ENCODE results near the gene SPON1.
"Not testable (repeated sequence)": the region's sequence is repeated elsewhere in the genome, so short reads cannot be mapped to it uniquely, and the experiment has no call there.

SPON1 gene

DNA sequence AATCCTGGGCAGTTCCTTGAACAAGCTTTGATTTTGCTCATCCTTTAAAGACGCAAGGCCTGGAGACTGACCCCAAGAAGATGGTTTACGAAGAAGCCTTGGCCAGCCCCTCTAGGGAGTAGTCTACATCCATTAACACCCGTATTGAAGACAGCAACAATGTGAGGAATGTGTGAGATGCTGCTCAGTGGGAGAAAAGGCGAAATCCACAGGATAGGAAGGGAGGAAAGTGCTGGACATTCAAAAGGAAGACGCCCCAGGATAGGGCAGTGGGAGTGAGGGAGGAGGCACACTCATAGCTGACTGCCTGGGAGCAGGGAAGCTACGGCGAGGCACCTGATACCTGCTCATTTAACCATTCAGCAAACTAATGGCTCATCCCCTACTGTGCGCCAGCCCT is 282.4 kb downstream of the SPON1 start:
- DNase-seq (ENCODE audit: low read depth): no peak

DNA sequence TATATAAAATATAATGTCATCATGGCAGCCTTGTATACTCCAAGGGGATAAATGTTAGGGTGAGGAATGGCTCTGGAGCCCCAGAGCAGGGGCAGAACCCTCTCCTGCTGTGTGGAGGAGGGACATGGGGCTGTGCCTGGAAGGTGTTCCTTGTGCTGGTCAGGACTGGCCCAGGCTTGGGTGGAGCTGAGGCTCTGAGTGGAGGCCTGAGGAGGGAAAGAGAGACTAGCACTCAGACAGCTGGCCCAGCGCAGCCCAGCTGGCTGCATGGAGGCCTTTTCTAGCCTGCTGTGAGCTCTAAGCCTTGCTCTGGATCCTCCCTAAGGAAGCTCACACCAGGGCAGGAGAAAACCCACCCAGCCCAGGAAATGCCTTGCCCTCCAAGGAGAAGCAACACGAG is 282.9 kb downstream of the SPON1 start:
- no peak for DNase-seq (ENCODE audit: low read depth)

DNA sequence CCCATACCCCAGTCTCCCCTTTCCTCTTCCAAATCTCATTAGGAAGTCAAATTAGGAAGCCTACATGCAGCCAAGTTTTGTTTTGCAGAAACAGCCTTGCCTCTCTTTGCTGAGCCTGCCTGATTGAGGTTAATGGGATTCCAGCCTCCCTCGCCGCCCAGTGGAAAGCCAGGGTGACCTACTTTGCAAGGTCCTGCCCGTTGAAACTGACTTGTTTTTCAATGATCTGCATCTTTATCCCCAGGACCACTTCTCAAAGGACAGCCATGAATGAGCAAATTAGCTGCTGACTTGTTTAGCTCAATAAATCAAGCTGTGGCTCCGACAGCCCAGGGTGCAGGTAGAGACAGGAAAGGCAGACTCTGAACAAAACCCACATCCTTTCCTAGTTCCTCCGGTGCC is 286.1 kb downstream of the SPON1 start:
- no peak for DNase-seq (ENCODE audit: low read depth)

DNA sequence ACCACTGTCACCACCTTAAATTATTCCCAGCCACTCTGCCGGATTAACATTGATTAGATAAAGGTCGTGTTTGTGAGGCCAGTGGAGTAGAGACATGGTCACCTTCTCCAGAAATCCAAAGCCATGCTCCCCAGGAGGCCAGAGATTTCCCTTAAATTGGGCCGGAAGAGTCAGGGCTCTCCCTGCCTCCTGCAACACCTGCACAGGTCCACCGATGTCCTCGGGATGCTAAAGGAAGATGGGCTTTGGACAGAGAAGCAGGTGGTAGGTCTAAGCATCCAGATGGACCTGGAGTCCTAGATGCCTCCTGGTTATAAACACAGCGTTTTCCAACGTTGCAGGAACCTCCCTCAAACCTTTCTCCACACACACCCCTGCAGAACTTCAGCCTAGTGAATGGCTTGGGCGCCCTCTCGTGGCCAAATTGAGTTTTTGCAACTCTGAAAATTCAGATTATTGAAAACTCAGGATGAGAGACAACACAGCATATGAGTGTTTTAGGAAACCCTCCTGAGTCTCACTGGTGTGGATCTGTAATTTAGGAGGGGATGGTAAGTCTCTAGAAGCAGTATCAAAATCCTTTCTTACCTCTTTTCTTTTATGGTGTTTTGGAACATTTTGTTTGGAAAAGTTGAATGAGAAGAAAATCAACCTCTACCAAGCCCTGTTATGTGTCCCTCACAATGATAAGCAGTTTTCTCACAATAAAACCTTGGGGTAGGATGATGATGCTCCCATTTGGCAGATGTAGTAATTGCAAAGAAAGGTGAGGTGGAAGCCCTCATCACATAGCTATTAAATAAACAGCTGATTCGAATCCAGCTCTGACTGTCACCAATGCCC is 286.8 kb downstream of the SPON1 start:
- DNase-seq (ENCODE audit: low read depth): peak; percentile 39

DNA sequence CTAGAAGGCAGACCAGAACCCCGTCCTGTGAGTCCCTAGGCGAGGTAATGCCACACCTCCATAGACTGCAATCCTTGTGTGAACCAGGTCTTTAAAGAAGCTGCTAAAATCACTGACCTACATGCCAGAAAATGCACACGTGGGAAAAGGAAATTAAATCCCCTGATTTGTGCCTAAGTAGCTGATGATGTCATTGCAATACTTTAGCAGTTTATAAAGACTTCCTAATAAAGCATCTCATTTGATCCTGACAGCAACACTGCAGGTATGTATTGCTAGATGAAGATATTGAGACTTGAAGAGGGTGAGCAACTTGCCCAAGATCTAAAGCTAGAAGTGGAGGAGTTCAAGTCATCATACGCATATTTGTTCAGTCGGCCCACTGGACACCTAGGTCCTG is 289.2 kb downstream of the SPON1 start:
- no peak for DNase-seq (ENCODE audit: low read depth)

DNA sequence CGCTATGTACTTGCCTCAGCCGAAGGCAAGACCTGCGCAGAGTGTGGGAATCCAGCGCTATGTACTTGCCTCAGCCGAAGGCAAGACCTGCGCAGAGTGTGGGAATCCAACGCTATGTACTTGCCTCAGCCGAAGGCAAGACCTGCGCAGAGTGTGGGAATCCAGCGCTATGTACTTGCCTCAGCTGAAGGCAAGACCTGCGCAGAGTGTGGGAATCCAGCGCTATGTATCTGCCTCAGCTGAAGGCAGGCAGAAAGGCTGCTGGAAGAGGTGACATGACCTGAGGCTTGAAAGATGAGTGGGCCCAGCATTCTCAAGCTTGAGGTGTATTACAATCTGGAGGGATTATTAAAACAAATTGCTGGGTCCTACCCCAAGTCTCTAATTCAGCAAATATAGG is 290.0 kb downstream of the SPON1 start:
- DNase-seq (ENCODE audit: low read depth): not testable (repeated sequence)

DNA sequence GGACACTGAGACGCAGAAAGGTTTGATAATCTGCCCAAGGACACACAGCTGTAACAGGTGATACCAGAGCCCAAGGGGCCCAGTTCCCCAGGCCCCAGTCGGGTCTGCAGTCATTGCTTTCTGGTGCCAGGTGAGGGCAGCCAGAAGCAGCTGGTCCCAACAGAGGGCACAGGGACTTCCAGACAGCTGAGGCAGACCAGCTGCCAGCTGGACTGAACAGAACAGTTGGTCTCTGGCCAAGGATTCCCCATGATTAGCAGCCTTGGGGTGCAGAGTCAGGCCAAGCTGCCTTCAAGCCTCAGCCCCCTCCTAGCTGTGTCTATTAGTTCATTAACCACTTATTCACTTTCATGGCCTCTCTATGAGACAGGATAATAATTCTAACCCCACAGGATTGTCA is 290.9 kb downstream of the SPON1 start:
- DNase-seq (ENCODE audit: low read depth): no peak

DNA sequence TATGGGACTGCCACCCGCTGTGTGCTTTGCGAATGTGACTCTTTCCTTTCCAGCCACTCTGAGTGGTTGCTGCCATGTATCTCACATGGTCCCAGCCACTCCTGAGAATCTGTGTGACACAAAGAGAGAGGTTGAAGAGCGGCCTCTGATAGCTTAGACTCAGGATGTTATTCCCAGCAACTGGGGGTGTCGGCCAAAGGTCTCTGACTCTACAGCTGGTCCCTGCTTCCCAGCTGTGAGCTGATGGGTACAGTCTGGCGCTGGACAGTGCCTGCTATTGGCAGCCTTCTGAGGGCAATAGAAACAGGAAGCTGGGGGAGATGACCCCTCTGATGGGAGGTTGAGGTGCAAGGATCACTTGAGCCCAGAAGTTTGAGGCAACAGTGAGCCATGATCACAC is 291.3 kb downstream of the SPON1 start:
- DNase-seq (ENCODE audit: low read depth): no peak

DNA sequence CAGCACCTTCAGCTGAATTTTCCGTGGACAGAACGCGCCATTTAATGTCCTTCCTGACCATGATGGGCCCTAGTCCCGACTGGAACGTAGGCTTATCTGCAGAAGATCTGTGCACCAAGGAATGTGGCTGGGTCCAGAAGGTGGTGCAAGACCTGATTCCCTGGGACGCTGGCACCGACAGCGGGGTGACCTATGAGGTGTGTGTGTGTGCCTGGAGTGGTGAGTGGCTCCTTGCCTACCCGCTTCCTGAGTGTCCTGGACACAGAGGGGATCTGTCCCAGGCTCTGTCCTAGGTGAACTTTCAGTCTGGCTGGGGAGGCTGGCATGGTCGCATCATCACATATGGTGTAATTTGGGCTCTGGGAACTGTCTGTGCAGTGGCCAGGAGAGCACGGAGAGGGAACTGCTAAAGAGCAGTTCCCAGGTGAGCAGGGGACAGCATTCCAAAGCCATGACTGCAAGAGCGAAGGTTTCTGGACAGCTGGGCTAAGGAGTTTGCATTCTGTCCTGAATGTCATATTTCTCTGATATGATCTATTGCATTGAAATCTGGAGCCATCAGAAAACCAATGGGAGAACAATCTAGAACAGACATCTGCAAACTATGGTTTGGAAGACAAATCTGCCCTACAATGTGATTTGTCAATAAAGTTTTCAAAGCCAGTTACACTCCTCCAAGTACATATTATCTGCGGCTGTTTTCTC is 292.2 kb downstream of the SPON1 start:
- DNase-seq (ENCODE audit: low read depth): no peak

DNA sequence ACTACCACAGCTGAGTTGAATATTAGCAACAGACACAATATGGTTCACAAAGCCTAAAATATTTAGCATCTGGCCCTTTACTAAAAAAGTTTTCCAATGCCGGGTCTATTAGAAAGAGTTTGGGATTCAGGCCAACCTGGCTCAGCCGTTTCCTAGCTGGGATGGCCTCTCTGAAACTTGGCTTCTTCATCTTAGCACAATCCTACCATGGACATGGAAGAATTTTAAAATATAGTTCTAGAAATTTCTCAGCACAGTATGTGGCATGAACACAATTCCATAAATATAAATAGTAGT is 292.7 kb downstream of the SPON1 start:
- DNase-seq (ENCODE audit: low read depth): no peak

DNA sequence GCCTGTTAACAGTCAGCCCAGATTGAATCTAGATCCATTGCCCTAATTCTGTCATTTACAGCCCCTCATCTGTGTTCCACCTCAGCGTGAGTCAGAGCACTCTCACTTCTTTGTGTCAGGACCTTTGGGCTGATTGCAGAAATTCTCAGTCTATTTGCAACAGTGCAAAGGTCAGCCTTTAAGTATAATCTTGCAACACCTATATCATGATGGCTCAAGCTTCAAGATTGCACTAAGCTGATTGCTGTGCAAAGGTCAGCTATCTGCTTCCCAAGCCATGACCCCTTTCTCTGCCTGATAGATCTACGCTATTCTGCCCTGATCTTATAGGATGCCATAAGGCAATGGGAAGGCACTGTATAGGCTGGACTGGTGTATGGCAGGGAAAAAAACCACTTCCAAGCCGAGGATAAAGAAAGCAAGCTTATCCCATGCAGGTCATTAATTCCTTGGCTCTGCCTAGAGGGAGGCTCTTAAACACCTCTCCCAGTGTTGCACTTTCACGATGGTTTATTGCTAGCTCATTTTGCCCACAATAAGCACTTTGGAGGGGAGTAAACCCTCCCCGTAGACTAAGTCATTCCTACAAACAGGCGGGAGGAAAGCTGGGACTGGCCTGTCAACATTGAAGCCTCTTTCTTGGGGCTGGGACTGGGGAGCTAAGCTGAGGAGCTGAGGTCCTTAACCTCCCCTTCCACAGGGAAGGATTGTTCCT is 295.9 kb downstream of the SPON1 start:
- DNase-seq (ENCODE audit: low read depth): no peak

DNA sequence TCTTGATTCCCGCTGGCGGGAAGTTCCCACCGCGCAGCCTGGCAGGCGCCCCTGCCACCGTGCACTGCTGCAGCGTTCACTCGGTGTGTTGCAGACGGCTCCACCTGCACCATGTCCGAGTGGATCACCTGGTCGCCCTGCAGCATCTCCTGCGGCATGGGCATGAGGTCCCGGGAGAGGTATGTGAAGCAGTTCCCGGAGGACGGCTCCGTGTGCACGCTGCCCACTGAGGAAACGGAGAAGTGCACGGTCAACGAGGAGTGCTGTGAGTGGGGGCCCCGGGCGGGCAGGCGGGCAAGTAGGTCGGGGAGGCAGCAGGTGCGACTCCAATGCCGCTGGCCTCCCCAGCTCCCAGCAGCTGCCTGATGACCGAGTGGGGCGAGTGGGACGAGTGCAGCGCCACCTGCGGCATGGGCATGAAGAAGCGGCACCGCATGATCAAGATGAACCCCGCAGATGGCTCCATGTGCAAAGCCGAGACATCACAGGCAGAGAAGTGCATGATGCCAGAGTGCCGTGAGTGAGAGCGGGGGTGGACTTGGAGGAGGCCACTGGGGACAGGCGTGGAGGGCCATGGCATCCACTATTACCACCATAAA is 296.8 kb downstream of the SPON1 start:
- DNase-seq (ENCODE audit: low read depth): no peak

DNA sequence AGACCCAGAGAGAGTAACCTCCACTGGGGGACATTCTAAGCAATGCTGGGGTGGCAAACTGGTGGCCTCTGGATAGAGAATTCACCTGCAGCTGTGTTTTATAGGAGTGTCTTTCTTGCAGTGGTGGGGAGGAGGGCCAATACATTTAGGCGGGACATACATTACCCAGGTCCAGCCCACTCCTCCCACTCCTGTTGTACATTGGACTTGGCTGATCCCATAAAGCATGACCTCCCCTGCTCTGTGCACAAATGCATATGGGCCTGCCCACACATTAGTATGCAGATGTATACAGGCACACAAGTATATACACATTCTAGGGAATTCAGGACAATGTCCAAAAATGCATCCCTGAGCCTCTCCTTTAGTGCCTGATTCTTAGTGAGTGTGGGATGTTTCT is 297.4 kb downstream of the SPON1 start:
- DNase-seq (ENCODE audit: low read depth): no peak

DNA sequence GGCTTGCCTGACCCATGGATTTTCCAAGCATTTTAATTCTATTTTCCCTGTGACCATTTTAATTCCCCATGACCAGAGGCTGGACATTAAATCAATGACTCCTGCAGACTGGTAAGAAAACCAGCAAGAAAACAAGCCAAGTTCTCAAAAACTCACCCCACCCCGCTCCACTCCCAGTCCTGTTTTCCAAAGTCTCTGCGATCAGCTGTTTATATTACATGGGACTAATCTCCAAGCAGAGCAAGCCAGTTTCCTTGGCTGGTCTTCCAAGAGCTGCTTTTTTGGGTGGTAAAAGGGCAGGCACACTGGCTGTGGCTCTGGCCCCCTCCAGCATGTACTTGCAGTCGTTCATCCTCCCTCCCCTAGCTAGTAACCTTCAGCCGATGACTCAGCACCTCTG is 298.5 kb downstream of the SPON1 start:
- no peak for DNase-seq (ENCODE audit: low read depth)

DNA sequence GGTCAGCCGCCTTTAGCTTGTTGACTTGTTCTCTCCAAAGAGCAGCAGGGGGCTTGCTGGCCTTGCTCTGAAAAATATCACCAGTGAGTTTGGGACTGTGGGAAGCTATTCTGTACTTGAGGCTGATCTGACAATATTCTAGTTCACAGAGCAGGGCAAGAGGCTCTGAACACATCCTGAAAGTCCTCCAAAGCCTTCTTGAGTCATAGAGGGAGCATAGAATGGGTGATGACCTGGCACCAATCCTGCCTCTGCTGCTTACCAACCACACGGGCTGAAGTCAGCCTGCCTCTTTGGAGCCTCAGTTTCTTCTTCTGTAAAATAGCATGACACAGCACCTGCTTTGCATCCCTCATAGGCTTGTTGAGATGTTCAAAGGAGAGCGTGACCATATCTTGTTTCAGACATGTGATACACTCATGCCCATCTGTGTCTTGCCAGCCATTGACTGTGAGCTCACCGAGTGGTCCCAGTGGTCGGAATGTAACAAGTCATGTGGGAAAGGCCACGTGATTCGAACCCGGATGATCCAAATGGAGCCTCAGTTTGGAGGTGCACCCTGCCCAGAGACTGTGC is 299.8 kb downstream of the SPON1 start:
- no peak for DNase-seq (ENCODE audit: low read depth)

DNA sequence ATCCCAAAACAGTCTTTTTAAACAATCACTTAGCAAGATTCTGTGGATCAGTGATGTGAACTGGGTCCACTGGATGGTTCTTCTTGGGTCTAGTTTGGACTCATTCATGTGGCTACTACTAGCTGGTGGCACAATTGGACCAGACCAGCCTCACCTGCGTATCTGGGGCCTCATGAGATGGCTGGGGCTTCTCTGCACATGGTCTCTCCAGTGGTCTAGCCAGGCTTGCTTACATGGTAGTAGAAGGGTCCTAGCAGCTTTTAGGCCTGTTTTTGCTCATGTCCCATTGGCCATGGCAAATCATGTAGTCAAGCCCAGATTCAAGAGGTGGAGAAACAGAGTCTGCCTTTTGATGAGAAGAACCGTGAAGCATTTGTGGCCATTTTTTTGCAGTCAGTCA is 302.4 kb downstream of the SPON1 start:
- no peak for DNase-seq (ENCODE audit: low read depth)

DNA sequence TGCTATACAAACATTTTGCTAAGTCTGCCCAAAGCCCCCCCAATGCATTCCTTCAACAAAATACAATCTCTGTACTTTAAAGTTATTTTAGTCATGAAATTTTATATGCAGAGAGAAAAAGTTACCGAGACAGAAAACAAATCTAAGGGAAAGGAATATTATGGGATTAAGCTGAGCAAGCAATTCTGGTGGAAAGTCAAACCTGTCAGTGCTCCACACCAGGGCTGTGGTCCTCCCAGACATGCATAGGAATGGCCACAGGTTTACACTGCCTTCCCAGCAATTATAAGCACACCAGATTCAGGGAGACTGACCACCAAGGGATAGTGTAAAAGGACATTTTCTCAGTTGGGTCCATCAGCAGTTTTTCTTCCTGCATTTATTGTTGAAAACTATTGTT is 304.1 kb downstream of the SPON1 start:
- DNase-seq (ENCODE audit: low read depth): no peak

DNA sequence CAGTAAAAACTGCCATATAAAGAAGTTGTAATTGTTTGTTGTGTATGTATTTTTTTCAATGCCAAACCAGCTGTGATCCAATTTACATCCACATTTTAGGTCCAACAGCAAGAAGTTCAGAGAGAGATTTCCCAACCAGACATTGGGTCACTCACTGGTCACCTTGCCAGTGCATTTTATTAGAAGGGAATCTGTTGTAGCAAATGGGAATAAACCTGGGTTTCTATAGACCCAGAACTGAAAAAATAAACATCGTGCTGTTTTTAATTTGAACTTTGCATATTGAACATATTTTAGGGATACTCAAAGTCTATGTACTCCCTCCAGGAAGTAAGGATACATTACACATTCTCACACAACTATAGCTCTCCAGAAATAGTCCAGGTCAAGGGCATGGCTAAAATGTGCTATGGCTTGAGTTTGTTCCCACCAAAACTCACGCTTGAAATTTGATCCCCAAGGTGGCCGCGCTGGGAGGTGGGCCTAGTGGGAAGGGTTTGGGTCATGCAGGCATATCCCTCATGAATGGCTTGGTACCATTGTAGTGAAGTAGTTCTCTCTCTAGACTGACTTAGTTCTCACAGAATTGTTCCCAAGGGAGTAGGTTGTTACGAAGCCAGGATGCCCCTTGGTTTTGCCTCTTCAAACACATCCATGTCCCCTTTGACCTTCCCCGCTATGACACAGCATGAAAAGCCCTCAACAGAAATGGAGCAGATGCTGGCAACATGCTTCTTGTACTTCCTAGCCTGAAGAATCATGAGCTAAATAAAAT is 305.5 kb downstream of the SPON1 start:
- DNase-seq (ENCODE audit: low read depth): no peak

DNA sequence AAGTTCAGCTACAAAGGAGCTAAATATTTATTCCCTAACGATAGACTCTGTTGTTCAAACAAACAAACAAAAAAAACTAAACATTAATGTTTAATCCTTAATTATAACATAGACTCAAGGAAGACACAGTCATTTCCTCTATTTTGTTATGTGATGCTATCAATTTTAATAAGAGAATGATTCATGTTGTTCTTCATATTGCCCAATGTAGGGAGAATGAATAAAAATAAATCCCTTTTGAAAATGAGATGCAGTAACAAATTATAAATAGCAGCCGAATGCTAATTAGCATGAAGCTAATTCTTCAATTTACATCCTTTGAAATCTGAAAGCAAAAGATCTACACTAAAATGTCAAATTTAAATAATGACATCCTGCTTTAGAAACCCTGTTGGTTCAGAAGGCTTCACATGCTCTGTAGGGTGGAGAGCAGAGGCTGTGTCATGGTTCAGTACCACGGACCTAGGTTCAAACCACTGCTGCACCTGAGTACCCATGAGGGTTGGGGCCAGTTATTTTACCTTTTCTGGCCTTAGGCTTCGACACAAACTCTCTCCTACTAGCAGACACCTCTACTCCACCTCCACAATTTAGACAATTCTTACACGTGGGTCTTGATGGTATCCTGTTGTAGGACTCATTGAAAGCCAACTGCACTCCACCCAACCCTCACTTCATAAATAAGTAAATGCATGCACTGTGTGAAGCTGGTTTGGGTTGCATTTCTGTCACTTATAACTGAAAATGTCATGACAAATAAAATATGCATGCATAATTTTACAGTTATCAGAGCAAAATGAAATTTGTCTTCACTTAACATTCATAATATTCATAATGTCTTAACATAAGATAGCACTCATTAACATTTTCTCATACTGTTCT is 307.4 kb downstream of the SPON1 start:
- DNase-seq (ENCODE audit: low read depth): no peak

DNA sequence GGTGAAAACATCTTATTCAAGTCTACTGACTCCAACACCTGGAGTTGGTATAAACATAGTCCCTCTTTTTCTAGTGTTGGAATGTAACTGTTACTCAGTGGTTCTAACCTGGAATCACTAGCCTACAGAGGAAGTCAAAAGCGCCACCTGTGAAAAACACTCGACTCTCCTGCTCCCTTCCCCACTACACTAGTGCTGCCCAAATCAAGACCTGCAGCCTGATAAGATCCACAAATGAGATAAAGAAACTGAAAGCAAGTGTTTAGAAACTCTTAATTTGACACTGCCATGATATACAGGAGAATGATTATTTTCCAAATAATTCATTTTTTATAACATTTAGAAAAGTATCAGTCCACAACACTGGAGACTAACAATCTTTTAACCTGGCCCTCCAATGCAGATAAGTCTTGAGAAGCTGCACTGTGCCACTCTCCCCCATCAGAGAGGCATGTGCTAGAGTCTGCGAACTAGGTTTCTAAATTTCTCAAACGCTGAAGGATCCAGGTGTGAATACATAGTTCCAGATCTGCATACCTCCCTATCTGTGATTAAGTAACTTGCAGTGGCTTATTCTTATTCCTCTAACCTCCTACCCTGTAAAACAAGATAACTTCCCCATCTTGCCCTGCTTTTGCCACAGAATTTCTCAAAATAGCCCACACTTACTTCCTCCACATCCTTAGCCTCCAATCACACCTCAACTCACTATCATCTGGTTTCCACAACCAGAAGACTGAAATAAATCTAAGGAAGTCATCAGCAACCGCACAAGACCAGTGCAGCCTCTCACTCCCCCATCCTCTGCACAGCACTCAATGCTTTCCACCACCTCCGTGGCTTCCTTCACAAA is 308.4 kb downstream of the SPON1 start:
- DNase-seq (ENCODE audit: low read depth): peak; percentile 7

All from activated T-cell treated with anti-CD3 and anti-CD28 coated beads for 24 hours (primary cell).